Limb (tissue), 2 donors: ENCODE data around the gene IQCH.
A peak's percentile ranks its signal among the peaks of the same experiment; 100 is the strongest.

Source experiments
- DNase-seq, 2 donors: peaks; one replicate each; pipeline ENCODE4 v3.0.0-alpha.2; 2016; ENCODE audit errors: extremely low spot score in 2 of 2

The IQCH gene

GRCh38 chr15:67300266-67301025 is 45.9 kb downstream of the IQCH start:
- DNase-seq = no peak

DNA sequence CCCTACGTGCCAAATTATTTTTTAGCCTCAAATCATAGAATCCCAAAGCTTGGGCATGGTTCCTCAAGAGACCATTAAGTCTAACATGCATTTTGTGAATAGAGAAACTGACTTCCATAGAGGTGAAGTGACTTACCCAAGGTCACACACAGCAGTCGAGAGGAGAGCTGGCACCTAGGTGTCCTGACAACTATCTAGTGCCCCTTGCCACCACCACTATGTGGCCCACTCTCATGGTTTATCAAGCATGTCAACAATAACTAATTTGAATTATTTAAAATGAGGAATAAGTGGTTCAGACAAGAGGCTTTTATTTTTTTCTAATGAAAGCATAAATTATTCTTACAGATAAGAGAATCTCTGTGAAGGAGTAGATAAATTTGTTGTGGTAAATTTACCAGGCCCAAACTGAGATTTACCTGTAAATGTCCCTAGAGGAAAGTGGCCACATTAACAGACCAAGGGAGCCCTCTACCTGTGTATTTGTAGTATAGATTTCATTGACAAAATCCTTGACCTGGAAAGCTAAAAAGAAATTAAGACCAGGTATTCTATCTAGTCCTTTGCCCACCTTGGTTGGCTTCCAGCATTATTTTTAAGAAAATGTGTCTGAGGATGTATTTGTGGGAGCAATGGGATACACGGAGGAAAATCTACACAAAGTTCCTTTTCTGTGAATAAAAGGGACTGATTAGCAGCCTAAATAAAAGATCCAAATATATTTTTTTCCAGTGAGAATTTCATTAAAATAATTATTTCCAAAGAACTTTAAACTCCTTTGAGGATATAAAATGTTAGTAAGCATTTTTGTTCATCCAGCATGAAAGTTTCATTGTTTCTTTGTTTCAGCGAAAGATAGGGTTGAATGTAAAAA is 49.1 kb downstream of the IQCH start:
- DNase-seq = no peak

DNA sequence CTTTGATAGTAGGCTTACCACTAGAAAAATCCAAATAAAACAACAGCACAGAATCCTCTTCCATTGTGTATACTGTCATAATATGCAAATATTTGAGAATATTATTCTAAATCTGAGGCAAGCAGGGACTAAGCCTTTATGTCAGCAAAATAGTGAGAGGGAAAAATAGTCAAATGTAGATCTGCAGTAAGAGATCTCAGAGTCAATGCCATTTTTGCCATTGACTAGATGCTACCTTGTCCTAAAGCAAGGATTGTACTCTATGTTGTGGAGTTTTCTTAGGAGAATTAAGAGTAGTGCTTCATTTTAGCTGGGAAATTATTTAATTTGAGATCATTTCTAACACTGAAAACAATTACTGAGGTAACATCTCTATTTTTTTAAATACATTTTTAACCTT is 50.2 kb downstream of the IQCH start:
- no peak for DNase-seq

DNA sequence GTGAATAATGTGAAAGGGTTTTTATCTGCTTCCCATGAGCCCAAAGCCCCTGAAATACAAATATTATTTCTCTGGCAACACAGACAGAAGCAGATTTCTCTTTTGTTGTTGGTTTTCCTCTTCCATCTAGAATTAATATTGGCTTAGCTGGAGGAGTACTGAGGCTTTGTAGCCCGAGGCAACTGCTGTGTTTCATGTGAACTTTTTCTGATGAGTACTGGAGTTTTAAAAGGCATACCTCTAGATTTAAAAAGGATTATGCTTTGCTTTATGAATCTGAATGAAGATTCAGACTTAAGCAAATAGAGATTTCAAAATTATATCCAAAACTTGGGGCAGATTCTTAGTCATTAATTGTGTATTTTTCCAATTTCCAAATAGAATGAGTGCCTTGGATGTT is 50.9 kb downstream of the IQCH start:
- no peak for DNase-seq

DNA sequence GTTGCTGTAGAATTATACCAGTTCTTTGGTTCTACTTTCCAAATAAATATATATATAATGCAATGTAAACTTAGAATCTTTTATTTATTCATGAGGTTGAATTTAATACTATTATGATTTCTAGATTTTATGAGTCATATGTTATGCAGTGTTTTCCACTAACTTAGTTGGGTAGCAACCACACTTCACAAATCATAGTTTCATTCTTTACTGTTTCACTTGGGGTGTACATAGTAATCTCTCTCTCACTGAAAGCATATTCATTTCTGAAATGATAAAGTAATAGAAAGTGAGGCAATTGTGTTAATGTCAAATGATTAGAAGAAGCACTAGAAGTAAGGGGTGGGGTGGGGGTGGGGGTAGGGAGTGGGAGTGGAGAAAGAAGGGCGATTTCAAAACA is 52.6 kb downstream of the IQCH start:
- no peak for DNase-seq

- peak in 1 of 2 donors; percentile 37 for DNase-seq
These were observed 53.5 kb downstream of the IQCH start for GRCh38 chr15:67307889-67308597.

DNA sequence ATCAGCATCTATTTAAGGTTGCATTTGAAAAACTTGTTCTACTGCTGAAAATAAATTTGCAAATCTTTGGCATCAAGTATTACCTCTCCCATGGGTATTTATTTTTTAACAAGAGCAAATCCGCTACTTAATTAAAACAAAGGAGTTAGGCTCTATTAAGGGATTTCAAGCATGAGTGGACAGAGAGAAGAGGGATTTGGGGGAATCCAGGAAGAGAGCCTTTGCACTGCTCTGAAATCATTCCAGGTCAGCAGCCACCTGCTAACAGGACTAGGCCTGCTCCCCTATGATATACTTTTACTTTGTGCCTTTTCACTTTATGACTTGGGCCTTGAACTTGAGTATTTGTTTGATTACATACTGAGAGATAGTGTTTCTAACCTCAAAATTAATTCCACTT is 57.1 kb downstream of the IQCH start:
- no peak for DNase-seq

DNA sequence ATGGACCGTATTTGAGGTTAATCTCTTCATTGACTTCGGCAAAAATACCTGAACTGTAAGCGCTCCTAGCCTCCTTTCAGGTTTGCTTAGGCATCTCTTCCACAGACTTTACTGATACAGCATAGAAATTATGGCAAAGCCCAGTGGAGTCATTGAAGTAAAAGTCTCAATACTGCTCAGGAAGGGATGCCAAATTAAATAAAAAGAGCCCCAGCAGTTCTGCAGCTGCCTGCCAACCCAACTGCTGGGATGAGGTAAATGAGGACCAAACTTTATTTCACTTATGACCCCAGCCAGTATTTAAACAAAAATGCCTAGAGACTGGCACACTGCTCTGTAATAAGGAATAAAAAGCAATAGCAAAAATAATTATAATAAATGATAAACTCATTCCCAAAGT is 65.4 kb downstream of the IQCH start:
- no peak for DNase-seq

DNA sequence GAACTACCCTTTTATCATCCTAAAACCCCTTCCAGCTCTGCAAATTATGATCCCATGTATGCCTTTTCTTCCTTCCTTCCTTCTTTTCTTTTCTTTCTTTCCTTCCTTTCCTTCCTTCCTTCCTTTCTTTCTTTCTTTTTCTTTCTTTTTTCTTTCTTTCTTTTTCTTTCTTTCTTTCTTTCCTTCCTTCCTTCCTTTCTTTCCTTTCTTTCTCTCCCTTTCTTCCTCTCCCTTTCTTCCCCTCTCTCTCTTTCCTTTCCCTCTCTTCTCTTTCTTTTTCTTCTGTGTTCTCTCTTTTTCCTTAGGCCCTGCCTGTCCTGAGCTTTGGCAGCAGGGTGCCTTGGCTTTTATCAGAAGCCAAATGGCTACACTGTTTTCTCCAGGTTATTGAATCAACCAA is 66.8 kb downstream of the IQCH start:
- no peak for DNase-seq

DNA sequence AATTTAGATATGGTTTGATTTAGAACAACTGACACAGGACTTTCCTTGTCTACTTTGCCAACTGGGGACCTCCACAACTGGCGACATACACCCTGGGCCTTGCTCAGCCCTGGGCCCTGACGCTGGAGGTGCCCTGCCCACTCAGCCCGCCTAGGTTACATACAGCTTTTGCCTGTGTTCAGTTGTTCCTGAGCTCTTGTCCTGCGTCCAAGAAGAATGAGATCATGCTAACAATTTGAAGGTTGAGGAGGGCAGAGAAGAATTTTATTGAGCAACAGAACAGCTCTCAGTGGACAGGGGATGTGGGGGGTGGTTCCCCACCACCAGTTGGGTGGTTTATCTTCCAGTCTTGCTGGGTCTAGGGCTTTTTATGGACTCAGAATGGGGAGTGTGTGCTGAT is 67.9 kb downstream of the IQCH start:
- DNase-seq = no peak

DNA sequence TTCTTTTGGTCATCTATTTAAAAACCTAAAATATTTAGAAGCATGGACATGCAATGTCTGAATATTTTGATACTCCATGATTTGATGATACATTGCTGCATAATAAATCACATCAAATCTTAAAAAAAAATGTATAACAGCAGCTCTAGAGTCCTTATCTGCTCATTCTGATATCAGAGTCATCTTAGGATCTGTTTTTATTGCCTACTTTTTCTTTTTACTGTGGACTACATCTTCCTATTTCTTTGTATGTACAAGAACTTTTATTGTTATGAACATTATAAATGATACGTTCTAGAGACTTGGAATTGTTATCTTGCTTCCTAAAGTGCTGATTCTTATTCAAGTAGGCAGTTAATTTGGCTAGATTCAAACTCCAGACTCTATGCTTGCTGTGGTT is 72.7 kb downstream of the IQCH start:
- no peak for DNase-seq

GRCh38 chr15:67327737-67328136 is 73.2 kb downstream of the IQCH start:
- no peak for DNase-seq

- no peak for DNase-seq
These were observed 75.6 kb downstream of the IQCH start for GRCh38 chr15:67329984-67330733.

DNA sequence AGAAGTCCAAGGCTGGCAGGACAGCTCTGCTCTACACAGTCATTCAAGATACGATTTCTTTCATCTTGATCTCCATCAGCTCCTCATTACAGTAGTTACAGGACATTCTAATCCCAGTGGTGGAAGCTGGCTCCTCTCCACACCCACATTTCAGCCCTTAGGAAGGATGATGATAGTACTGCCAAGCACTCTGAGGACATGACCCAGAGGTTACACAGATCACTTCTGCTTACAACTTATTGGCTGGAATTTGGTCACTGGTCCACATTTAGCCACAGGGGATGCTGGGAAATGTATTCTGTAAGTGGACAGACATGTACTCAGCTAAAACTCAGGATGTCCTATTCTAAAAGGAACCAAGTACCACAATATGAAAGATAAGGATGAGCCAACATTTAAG is 77.1 kb downstream of the IQCH start:
- no peak for DNase-seq

DNA sequence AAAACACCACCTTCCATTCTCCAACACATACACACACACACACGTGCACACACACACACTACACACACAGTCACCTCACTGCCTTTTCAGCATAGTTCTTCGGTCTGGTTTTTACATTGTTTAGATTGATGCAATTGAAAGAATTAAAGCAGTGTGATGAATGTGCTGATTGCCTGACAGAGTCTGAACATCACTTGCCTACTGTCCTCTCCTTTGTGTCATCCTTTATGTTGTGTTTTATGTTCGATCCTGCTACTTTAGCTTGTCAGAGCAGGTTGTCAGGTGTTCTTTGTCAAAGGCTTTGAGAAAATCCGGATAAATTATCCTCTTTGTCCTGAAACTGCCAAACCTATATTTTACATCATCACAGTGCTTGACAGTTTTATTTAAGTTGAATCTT is 80.4 kb downstream of the IQCH start:
- no peak for DNase-seq

DNA sequence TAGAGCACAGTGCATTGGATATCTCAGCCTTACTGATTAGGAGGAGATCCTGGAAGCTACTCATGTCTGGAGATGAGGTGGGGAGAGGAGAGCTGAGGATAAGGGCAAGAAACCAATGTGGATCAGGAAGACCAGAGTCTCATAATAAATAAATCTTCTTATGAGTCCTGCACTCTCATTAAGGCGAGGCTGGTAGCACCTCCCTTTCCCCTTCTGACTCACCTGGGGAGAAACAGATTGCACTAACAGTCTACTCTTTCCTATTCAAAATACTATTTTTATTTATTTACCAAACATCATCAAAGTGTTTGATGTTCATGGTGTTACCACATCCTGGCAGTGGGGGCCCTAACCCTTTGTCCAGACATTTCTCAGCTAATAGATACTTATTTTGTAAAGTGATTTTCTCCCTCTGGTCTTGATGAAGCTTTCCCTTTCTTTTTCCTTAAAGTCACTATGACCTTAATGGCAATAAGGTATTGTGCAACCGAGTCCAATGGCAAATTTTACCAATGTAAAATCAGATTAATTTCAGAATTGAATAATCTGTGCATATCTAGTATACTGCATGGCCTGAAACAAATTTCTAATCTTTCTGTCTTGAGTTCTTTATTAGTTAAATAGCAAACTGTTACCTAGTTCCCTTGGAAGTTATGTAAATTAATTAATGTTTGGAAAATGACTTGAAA is 81.1 kb downstream of the IQCH start:
- DNase-seq = no peak

GRCh38 chr15:67340630-67341029 is 86.0 kb downstream of the IQCH start:
- no peak for DNase-seq

- DNase-seq = no peak
These were observed 87.0 kb downstream of the IQCH start for GRCh38 chr15:67341539-67341938.

GRCh38 chr15:67343206-67343605 is 88.6 kb downstream of the IQCH start:
- no peak for DNase-seq

GRCh38 chr15:67349634-67350033 is 95.0 kb downstream of the IQCH start:
- no peak for DNase-seq

- no peak for DNase-seq
These were observed 95.5 kb downstream of the IQCH start for GRCh38 chr15:67350042-67350441.
